ENCODE measurements around the gene UCP2. TPM values are rescaled to one million over a fixed set of nuclear protein-coding genes. Genes with fewer than 3 reads are reported as not detected.

The UCP2 gene
- total and polyA plus RNA-seq, 10 of the 15 experiments (the other 5 are each of a cell fraction or from before 2014, with no cell fraction given), result 32.9 to 248 (median 154) TPM

- no peak overlapping the region for H3K27ac ChIP-seq (ENCODE audit: control insufficient read depth, insufficient read depth)
Measured at GRCh38 chr11:74019104-74019738, 36.6 kb upstream of the UCP2 start.

More at GRCh38 chr11:74019104-74019738, 36.6 kb upstream of the UCP2 start:
- H4K20me1 ChIP-seq (ENCODE audit: control insufficient read depth, insufficient read depth), result no peaks in the 10 kb centered on the region
- no peak overlapping the region for H2AFZ ChIP-seq (ENCODE audit: control insufficient read depth, low read depth, low read length)
- BruUV-seq (replicated peaks), result no TSS peak
- TF ChIP-seq MLLT1 (IDR thresholded peaks at IDR 0.05) (no peak), NR2F1 (conservative IDR thresholded peaks at IDR 0.05) (0 out of 2 replicates have a peak, but pooled peaks have one; percentile 19)
- RAD21 ChIA-PET (ENCODE audit: unreplicated experiment), result interaction anchor here (1.1 to 3.5 kb wide), 3 partner anchors 22 to 39 kb away, joined by 3 to 31 read pairs (median 10); no protein-coding TSS in a partner anchor
- DNase-seq (ENCODE audit: low read depth, low spot score) (no peak), FAIRE-seq (no peak), ATAC-seq (no peak)
- no peak overlapping the region for H3K4me3 ChIP-seq
- no peak overlapping the region for H3K4me2 ChIP-seq (ENCODE audit: control insufficient read depth, insufficient read depth)
- 100% methylated on average over 4 of the region's 4 CpGs for WGBS (ENCODE audit: insufficient coverage, insufficient replicate concordance, low lambda C conversion rate, missing lambda C conversion rate)
- H3K79me2 ChIP-seq (ENCODE audit: control insufficient read depth, insufficient read depth, low read length), result no peaks in the 10 kb centered on the region
- peaks cover 21% of the 10 kb centered on the region for H3K4me1 ChIP-seq (ENCODE audit: control insufficient read depth, insufficient read depth, low read length)
- intact Hi-C loops (cut with micrococcal nuclease; ENCODE audit: unreplicated experiment) (no loop called here), in situ Hi-C loops (cut with MboI) (no loop called here)
- POLR2A ChIA-PET, result interaction anchor here (1.1 to 3.1 kb wide), 3 partner anchors 9 to 39 kb away, joined by 3 to 20 read pairs (median 5); partner anchors contain the start of gene UCP2
- no peaks in the 10 kb centered on the region for H3K9me3 ChIP-seq (replicated peaks; ENCODE audit: control insufficient read depth, insufficient read depth, low read length)
- CTCF ChIA-PET, result interaction anchor here (0.6 to 2.1 kb wide), 5 partner anchors 14 to 39 kb away, joined by 3 to 5 read pairs (median 5); no protein-coding TSS in a partner anchor
- H3K9ac ChIP-seq (ENCODE audit: control insufficient read depth, insufficient read depth, low read length), result no peak overlapping the region
- H3K36me3 ChIP-seq (ENCODE audit: control insufficient read depth in 2 of 2, insufficient read depth in 2 of 2, low read length in 1 of 2), result peaks cover 0 to 1% of the 10 kb centered on the region in 2 experiments; a peak in 3 of 4 replicates
- SMC1A ChIA-PET (ENCODE audit: uncharacterized antibody, unreplicated experiment), result interaction anchor here (0.8 to 3.7 kb wide), 6 partner anchors 14 to 56 kb away, joined by 3 to 49 read pairs (median 5); partner anchors contain the start of gene UCP2
- H3K27me3 ChIP-seq (replicated peaks in 1 of 2; ENCODE audit: control insufficient read depth in 2 of 2, insufficient read depth in 2 of 2, low read length in 1 of 2), result no peaks in the 10 kb centered on the region

Measured in GM12878 (cell line).